Measurements from ENCODE around the gene KLHL41.

KLHL41 gene

DNA sequence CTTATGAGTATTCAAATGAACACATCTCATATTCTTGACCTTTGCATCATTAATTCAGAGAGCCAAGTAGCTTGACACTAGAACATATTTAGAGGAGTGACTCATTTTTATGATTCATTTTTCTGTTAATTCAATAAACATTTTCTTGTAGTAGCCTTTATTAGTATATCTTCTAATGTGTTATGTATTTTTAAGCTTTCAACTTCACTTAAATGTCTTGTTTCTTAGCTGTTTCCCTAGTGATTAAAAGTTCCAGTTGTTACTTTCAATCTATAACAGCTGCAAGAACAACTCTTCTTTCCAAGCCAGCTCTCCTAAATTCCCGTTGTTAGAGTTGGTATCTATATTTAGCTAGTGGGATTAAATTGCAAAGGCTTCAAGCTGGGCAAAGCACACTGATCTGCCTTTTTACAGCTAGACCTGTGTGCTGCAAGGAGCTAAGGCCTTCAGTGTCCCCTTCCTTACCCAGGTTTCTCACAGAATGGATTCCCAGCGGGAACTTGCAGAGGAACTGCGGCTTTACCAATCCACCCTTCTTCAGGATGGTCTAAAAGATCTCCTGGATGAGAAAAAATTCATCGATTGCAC is at the start of gene KLHL41:
Gene KLHL41, plus strand, starts transcription at position 405 of the 588 bp plus-strand sequence. Its CDS starts 77 bp downstream, at position 482.
- no peak for DNase-seq

GRCh38 chr2:169461143-169461542 is 48.4 kb upstream of the KLHL41 start:
- no peak for DNase-seq

DNA sequence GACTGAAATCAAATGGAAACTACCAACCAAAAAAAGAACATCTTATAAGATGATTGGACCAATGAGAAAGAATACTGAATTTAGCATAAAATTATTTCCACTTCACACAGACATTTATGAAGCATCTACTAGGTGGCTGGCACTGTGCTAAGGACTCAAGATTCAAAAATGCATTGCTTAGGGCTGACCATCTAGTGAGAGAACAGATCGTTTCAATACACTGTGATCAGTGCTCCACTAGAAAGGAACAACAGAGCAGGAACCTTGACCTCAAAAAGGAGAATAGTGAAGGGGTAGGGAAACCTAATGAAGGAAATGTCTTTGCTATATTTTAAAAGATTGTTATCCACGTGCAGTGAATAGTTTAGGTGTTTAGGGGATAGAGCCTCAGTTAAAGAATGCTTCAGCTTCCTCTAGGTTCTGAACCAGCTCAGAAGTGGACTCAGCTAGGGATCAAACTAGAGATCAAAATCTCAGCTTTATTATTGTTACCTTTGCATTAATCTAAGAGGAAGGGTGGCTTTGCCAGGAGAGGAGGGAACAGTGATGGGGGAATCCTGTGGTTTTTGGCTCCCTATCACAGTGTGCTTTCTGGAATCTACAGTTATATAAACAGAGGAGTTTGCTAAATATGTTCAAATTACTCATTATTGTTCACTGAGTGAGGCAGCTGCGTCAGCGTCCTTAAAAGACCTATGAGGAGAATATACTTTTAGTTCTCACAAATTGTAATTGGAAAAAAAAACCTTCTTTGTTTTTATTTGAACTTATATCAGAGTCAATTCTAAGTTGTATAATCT is 46.4 kb upstream of the KLHL41 start:
- DNase-seq = no peak

DNA sequence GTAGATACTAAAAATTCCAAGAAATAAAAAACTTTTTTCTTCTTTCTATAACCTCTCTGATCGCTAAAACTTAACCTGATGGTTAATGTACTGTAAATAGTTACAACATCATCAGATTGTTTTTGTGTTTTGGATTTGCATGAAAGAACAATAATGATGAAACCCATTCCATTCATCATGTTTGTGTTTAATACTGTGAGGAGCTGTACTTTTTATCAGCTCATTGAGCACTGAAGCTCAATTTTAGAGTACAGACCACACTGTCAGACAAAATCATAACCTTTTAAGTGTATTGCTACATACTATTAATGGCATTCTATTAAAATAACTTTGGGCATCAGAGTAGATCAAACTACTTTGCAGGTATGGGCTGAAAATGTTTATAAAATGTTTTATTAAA is 45.0 kb upstream of the KLHL41 start:
- no peak for DNase-seq

GRCh38 chr2:169464882-169465281 is 44.6 kb upstream of the KLHL41 start:
- DNase-seq = no peak

DNA sequence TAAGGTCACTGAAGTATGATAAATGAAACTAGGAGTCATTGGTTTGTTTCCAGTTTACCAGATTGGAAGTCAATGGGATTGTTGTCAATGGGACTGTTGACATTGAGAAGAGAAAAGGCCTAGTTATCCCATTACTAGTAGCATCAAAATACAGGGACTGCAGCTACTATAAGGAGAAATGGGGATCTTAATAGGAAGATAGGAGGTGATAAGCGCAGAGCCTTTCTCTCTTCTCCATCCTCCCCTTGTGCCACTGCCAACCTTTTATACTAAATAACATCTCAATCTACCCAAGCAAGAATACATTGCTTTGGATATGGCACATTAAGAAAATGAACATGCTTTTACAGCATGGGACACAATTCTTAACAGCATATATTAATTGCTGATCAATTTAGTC is 40.7 kb upstream of the KLHL41 start:
- DNase-seq = no peak

DNA sequence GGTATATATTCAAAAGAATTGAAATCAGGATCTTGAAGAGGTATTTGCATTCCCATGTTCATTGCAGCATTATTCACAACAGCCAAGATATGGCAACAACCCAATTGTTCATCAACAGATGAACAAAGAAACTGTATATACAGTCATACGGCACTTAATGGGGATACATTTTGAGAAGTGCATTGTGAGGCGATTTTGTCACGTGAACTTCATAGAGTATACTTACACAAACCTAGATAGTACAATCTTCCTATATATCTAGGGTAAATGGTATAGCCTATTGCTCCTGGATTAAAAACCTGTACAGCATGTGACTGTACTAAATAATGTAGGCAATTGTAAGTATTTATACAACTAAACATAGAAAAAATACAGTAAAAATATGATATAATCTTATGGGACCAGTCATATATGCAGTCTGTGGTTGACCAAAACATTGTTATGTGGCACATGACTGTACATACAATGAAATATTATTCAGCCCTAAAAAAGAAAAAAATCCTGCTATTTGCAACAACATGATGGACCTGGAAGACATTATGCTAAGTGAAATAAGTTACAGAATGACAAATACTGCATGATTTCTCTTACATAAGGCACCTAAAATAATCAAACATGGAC is 39.4 kb upstream of the KLHL41 start:
- DNase-seq = no peak

DNA sequence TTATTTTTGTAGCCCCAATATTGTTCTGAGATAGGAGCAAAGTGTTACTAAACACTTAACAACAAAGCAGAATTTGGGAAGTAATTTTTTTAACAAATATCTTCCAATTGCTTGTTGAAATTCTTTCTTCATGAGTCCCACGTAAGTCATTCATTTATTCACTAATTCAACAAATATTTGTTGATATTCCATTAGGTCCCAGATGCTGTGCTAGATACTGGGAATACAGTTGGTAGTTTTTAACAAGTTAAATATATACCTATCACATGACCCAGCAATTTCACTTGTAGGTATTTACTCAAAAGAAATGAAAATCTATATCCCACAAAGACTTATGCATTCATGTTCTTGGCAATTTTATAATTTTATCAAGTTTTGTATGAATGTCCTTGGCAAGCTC is 37.3 kb upstream of the KLHL41 start:
- DNase-seq = no peak

DNA sequence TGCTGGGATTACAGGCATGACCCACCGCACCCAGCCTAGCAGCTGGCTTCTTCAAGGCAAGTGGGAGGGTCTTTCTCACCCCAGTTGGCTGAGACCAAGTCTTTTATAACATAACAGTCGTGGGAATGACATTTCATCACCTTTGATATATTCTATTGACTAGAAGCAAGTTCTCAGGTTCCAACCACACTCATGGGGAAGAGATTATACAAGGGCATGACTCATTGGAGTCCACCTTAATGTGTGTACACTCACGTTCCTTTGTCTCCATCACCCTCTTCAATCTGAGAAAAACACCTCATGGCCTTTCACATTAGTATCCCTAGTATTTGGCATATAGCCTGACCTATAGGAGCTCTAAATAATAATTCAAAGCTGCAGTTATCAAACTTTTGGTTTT is 33.0 kb upstream of the KLHL41 start:
- no peak for DNase-seq

- DNase-seq = no peak
These were observed 31.2 kb upstream of the KLHL41 start for GRCh38 chr2:169478339-169478738.

DNA sequence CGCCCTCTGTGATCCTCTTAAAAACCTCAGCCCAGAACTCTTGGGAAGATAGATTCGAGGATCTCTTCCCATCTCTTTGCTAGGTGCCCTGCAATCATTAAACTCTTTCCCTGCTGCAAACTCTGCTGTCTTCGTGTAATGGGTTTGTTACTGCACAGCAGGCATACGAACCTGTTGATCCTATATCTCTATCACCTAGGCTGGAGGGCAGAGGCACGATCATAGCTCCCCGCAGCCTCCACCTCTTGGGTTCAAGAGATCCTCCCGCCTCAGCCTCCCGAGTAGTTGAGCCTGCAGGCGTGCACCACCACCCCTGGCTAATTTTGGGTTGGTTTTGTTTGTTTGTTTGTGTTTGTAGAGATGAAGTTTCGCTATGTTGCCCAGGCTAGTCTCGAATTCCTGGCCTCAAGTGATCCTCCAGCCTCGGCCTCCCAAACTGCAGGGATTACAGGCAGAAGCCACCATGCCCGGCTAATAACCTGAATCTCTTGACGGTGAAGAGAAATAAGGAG is 30.7 kb upstream of the KLHL41 start:
- DNase-seq = no peak

DNA sequence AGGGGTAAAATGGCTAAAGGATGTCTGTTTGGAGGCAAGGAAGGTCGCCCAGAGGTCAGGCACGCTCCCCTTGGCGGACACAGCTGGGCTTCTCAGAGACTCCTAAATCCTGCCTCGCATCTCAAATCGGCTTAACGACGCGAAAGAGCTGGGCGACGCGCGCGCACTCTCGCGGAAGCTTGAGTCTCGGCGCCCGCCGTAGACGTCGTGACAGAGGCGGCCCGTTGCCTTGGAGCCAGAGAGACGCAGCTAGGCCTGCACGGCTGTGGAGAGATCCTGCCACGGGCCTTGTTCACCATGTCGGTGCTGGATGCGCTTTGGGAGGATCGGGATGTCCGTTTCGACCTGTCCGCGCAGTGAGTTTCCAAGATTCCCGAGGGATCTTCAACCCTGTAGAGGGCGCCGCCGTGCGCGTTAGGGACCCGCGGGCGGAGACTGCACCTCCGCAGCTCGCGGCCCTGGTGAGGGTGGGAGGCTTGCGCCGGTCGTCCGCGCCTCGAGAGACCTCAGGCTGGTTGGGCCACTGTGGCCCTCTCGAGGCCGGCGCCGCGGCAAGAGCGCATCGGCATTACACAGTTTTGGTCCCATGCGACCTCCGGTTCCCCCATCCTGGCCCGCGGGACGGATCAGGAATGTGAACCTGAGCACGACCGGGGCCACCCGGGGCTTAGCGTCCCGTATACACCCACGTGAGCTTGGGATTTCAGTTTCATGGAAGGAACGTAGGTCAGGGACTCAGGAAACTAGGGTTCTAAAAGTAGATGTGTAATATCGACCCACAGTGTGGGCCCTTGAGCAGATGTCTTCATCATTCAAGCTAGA is 30.0 kb upstream of the KLHL41 start, which contains the start of gene BBS5:
Gene BBS5, plus strand, starts transcription at position 238 of the 822 bp plus-strand sequence. Its CDS starts 60 bp downstream, at position 298.
- no peak for DNase-seq

GRCh38 chr2:169480079-169480465 is 29.4 kb upstream of the KLHL41 start:
- no peak for DNase-seq

GRCh38 chr2:169485650-169486138 is 23.8 kb upstream of the KLHL41 start:
- no peak for DNase-seq

- no peak for DNase-seq
These were observed 23.0 kb upstream of the KLHL41 start for GRCh38 chr2:169486487-169486886.

DNA sequence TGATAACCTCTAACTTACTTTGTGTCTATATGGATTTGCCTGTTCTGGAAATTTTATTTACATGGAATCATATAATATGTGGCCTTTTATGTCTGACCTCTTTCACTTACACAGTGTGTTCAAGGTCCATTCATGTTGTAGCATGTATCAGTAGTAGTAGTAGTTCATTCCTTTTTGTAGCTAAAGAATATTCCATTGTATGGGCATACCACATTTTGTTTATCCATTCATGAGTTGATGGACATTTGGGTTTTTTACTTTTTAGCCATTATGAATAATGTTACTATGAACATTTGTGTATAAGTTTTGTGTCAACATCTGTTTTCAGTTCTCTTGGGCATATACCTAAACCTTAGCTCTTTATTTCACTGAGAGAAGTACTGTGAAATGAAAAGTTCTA is 18.7 kb upstream of the KLHL41 start:
- no peak for DNase-seq

- no peak for DNase-seq
These were observed 18.1 kb upstream of the KLHL41 start for GRCh38 chr2:169491378-169491777.

GRCh38 chr2:169493360-169493759 is 16.1 kb upstream of the KLHL41 start:
- DNase-seq = no peak

DNA sequence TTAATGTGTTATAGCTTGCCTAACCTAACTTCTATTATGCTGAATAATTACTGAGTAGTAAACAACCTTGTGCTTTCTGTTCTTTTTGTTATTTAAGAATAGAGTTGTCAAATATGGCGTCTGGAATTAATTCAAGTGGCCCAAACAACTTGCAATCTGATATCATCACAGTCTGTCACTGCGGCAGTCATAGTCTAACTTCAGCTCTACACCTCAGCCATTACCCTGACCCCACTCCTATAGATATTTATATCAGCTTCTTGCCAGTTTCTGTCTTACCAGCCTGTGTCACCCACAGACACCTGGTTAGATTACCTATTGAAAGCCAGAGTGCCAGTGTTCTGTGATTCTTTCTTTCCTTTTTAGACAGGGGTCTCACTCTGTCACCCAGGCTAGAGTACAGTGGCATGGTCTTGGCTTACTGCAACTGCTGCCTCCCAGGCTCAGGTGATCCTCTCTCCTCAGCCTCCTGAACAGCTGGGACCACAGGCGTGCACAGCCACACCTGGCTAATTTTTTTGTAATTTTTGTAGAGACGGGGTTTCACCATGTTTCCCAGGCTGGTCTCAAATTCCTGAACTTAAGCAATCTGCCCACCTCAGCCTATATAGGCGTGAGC is 14.1 kb upstream of the KLHL41 start:
- DNase-seq = no peak

GRCh38 chr2:169504651-169505050 is 4.9 kb upstream of the KLHL41 start:
- no peak for DNase-seq

DNA sequence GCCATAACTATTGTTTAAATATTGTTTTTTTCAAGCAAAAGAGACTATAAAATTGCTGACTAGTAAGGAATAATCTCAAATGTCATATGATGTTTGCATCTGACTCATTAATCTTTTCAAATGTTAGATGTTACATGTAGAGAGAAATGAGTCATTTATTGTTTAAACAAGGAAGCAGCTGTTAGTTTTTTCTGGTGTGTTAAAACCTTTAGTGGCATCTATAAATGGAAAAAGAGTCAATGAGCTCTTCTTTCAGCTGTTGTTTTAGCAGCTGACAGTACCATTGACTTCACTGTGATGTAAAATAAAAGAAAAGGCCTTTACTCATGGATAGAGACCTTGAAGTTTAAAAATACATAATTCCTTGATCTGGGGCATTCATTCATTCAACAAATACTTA is 1.8 kb upstream of the KLHL41 start:
- no peak for DNase-seq

DNA sequence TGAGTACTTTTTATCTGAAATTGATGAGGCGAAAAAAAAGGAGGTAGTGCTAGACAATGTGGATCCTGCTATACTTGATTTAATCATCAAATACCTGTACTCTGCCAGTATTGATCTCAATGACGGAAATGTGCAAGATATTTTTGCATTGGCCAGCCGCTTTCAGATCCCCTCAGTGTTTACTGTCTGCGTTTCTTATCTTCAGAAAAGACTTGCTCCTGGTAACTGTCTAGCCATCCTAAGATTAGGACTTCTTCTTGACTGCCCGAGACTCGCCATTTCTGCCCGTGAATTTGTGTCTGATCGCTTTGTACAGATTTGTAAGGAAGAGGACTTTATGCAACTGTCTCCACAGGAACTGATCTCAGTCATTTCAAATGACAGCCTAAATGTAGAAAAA is 453 bp downstream of the KLHL41 start:
- no peak for DNase-seq

Measured in NK-92 treated with Interleukin-12 subunit alpha and Interleukin-12 subunit beta, amount 100 ng/mL, for 24 hours (cell line).